ENCODE measurements around the gene TBC1D22A. TPM values are rescaled to one million over a fixed set of nuclear protein-coding genes. Genes with fewer than 3 reads are reported as not detected.
"Not testable (repeated sequence)": the region's sequence is repeated elsewhere in the genome, so short reads cannot be mapped to it uniquely, and the experiment has no call there.

TBC1D22A gene
- total RNA-seq, 4 donors from 2014 or later, result 16.2 to 22.2 (median 17.8) TPM

DNA sequence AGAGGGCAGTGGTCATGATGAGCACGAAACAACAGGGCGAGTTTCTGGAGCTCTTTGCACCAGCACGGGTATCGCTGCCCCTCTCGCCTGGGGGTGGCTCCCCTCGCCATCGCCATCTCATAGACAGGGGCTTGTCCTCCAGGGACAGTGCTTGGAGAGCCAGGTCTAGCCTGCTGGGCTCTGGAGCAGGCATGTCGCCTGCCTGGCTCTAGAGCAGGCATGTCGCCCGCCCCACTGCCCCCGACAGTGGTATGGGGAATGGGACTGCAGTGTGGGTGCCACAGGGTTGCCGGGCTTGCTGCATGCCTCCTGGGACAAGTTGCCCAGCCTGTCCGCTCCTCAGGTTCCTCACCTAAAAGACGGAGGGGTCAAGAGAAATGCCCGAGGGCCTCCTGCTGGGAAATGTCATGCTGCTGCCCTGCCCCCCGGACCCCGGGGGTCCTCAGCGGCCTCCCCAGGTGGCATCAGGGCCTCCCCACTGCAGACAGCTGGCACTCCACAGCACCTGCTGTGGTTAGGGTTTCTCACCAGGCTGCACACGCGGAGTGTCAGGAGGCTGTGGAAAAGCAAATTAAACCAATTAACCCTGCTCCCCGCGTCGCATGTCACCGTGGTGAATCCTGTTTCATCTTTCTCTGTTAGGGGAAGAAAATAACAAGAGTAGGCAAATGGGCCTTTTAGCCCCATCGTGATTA is 403.0 kb downstream of the TBC1D22A start:
- WGBS, 2 donors (ENCODE audit: low coverage in 1 of 2), result 80 to 84% methylated on average over 1 to 5 of the region's 25 CpGs
- Histone ChIP-seq H3K9me3 (no peaks in the 10 kb centered on the region), H3K4me3 (no peak overlapping the region), H3K27ac (no peak overlapping the region), H3K27me3 (no peaks in the 10 kb centered on the region), H3K36me3 (peaks cover 0 to 25% of the 10 kb centered on the region in 2 donors), H3K4me1 (peaks cover 0 to 3% (median 0%) of the 10 kb centered on the region in 3 donors)
- no peak for TF ChIP-seq POLR2A (IDR thresholded peaks at IDR 0.05)
- TF ChIP-seq POLR2AphosphoS5 (IDR thresholded peaks at IDR 0.05), result no peak
- no peak for TF ChIP-seq CTCF (IDR thresholded peaks at IDR 0.05)
- TF ChIP-seq EP300 (IDR thresholded peaks at IDR 0.05), result no peak
- ATAC-seq, result no peak

GRCh38 chr22:47166033-47166404 is 403.6 kb downstream of the TBC1D22A start:
- TF ChIP-seq EP300 (IDR thresholded peaks at IDR 0.05) (no peak), CTCF (IDR thresholded peaks at IDR 0.05) (no peak), POLR2AphosphoS5 (IDR thresholded peaks at IDR 0.05) (no peak), POLR2A (IDR thresholded peaks at IDR 0.05) (no peak)
- Histone ChIP-seq H3K9me3 (no peaks in the 10 kb centered on the region), H3K27ac (no peak overlapping the region), H3K27me3 (no peaks in the 10 kb centered on the region), H3K4me3 (no peak overlapping the region), H3K4me1 (peaks cover 0 to 3% (median 0%) of the 10 kb centered on the region in 3 donors), H3K36me3 (peaks cover 0 to 31% of the 10 kb centered on the region in 2 donors)
- no peak for ATAC-seq
- 89 to 100% methylated on average over 1 of the region's 5 CpGs for WGBS, 2 donors (ENCODE audit: low coverage in 1 of 2)

GRCh38 chr22:47166446-47167016 is 404.1 kb downstream of the TBC1D22A start:
- WGBS, 2 donors (ENCODE audit: low coverage in 1 of 2), result 96 to 97% methylated on average over 7 of the region's 10 CpGs
- TF ChIP-seq POLR2AphosphoS5 (IDR thresholded peaks at IDR 0.05) (no peak), CTCF (IDR thresholded peaks at IDR 0.05) (no peak), EP300 (IDR thresholded peaks at IDR 0.05) (no peak), POLR2A (IDR thresholded peaks at IDR 0.05) (no peak)
- Histone ChIP-seq H3K36me3 (peaks cover 0 to 36% of the 10 kb centered on the region in 2 donors), H3K27me3 (no peaks in the 10 kb centered on the region), H3K4me3 (no peak overlapping the region), H3K9me3 (no peaks in the 10 kb centered on the region), H3K4me1 (peaks cover 0 to 3% (median 0%) of the 10 kb centered on the region in 3 donors), H3K27ac (no peak overlapping the region)
- ATAC-seq, result no peak

DNA sequence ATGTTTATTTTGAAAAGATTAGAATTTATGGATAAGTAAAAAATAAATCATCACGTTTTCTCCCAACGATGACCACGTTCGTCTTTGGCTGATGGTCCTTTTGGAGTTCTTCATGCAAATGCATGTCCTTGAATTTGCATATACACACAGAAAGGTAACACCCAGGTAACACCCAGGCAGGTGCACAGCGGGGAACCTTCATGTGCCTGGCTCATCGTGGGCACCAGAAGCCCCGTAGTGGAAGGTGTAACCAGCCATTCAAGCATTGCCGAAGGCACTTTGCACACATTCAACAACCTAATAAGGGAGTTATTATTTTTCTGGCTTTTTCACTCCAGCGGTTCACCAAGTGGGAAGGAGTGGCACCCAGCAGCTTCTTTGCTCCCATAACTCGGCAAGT is 404.6 kb downstream of the TBC1D22A start:
- Histone ChIP-seq H3K4me1 (peaks cover 0 to 3% (median 0%) of the 10 kb centered on the region in 3 donors), H3K4me3 (no peak overlapping the region), H3K27ac (no peak overlapping the region), H3K9me3 (no peaks in the 10 kb centered on the region), H3K36me3 (peaks cover 0 to 37% of the 10 kb centered on the region in 2 donors), H3K27me3 (no peaks in the 10 kb centered on the region)
- ATAC-seq, result no peak
- WGBS, 2 donors (ENCODE audit: low coverage in 1 of 2), result 93 to 96% methylated on average over 6 to 8 of the region's 10 CpGs
- TF ChIP-seq CTCF (IDR thresholded peaks at IDR 0.05), result no peak
- TF ChIP-seq POLR2A (IDR thresholded peaks at IDR 0.05), result no peak
- no peak for TF ChIP-seq POLR2AphosphoS5 (IDR thresholded peaks at IDR 0.05)
- TF ChIP-seq EP300 (IDR thresholded peaks at IDR 0.05), result no peak

DNA sequence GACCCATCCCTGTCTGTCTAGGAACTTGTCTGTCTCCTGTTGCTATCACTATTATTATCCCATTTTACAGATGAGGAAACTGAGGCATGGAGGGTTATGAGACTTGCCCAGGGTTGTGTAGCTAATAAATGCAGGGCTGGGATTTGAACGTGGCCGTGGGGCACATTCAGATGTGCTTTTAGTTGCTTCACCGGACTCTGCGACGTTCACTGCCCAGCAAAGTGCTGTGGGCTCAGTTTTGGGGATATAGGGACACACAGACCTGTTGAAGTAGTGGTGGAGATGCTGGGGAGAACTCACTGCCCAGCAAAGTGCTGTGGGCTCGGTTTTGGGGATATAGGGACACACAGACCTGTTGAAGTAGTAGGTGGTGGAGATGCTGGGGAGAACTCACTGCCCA is 405.5 kb downstream of the TBC1D22A start:
- ATAC-seq, H3K4me1 ChIP-seq, H3K27me3 ChIP-seq, H3K4me3 ChIP-seq, H3K9me3 ChIP-seq, H3K27ac ChIP-seq: not testable (repeated sequence)
- peaks cover 0 to 37% of the 10 kb centered on the region in 2 donors for H3K36me3 ChIP-seq
- WGBS, 2 donors (ENCODE audit: low coverage in 1 of 2), result 96% methylated on average over 3 to 5 of the region's 6 CpGs

All from gastroesophageal sphincter (tissue), 4 donors.